Subcutaneous abdominal adipose tissue (tissue), 5 donors: Measurements from ENCODE around the gene CTBP2.
"Not testable (repeated sequence)": the region's sequence is repeated elsewhere in the genome, so short reads cannot be mapped to it uniquely, and the experiment has no call there.

Experiments used
- H3K27ac ChIP-seq: one replicate; pipeline ENCODE4 v1.7.0; 2013; ENCODE audit warnings: low read depth, mild to moderate bottlenecking, inconsistent platforms, low read length, moderate library complexity
- H3K27me3 ChIP-seq, 5 donors: one replicate each; pipeline ENCODE4 v1.7.0; 2013; ENCODE audit warnings: low read length in 5 of 5, inconsistent platforms in 1 of 5; ENCODE audit not compliant: control insufficient read depth in 5 of 5, insufficient read depth in 4 of 5
- H3K36me3 ChIP-seq, 5 donors: one replicate each; pipeline ENCODE4 v1.7.0; 2013; ENCODE audit warnings: low read length in 5 of 5; ENCODE audit not compliant: control insufficient read depth in 5 of 5, insufficient read depth in 5 of 5
- H3K4me1 ChIP-seq, 5 donors: one replicate each; pipeline ENCODE4 v1.7.0; 2013; ENCODE audit warnings: low read length in 5 of 5, mild to moderate bottlenecking in 3 of 5, moderate library complexity in 1 of 5; ENCODE audit not compliant: control insufficient read depth in 5 of 5, insufficient read depth in 5 of 5
- H3K4me3 ChIP-seq, 5 donors: one replicate each; pipeline ENCODE4 v1.7.0; 2013; ENCODE audit warnings: low read length in 5 of 5, low read depth in 1 of 5
- H3K9ac ChIP-seq, 5 donors: one replicate each; pipeline ENCODE4 v1.7.0; 2013; ENCODE audit warnings: low read length in 5 of 5, mild to moderate bottlenecking in 4 of 5, moderate library complexity in 3 of 5
- H3K9me3 ChIP-seq, 5 donors: one replicate each; pipeline ENCODE4 v1.7.0; 2013; ENCODE audit warnings: low read length in 5 of 5; ENCODE audit not compliant: control insufficient read depth in 5 of 5
- donor health status: healthy.
- donor health status: healthy.
- donor health status: healthy.
- donor health status: healthy.
- donor health status: healthy.

CTBP2 gene

GRCh38 chr10:125169279-125169678 is 8.9 kb upstream of the CTBP2 start:
- Histone ChIP-seq H3K4me1 (no peaks in the 10 kb centered on the region), H3K27ac (no peak overlapping the region)

DNA sequence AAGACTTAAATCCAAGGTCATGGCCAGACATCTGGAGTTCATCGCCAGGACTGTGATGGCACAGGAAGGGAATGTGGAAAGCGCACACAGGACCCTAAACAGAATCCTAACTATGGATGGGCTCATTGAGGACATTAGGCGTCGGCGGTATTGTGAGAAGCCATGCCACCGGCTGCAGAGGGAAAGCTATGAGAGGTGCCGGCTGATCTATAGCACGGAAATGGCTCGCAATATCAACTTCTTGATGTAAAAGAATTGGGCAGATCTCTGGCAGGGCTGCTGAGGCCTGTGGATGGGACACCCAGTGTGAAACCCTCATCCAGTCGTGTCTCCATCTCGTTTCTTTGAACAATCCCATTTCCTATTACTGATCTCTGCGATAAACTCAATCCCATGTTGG is 6.3 kb upstream of the CTBP2 start:
- Histone ChIP-seq H3K4me1 (peaks cover 0 to 9% (median 6%) of the 10 kb centered on the region in 5 donors), H3K4me3 (no peak overlapping the region), H3K36me3 (no peaks in the 10 kb centered on the region), H3K9ac (no peak overlapping the region), H3K27ac (no peak overlapping the region), H3K9me3 (no peaks in the 10 kb centered on the region), H3K27me3 (peaks cover 0 to 4% (median 3%) of the 10 kb centered on the region in 5 donors)

More at GRCh38 chr10:125169279-125169678, 8.9 kb upstream of the CTBP2 start:
- no peak overlapping the region for H3K4me3 ChIP-seq
- no peaks in the 10 kb centered on the region for H3K36me3 ChIP-seq
- H3K27me3 ChIP-seq: peaks cover 3 to 9% (median 5%) of the 10 kb centered on the region in 5 donors
- no peak overlapping the region for H3K9ac ChIP-seq
- no peaks in the 10 kb centered on the region for H3K9me3 ChIP-seq

DNA sequence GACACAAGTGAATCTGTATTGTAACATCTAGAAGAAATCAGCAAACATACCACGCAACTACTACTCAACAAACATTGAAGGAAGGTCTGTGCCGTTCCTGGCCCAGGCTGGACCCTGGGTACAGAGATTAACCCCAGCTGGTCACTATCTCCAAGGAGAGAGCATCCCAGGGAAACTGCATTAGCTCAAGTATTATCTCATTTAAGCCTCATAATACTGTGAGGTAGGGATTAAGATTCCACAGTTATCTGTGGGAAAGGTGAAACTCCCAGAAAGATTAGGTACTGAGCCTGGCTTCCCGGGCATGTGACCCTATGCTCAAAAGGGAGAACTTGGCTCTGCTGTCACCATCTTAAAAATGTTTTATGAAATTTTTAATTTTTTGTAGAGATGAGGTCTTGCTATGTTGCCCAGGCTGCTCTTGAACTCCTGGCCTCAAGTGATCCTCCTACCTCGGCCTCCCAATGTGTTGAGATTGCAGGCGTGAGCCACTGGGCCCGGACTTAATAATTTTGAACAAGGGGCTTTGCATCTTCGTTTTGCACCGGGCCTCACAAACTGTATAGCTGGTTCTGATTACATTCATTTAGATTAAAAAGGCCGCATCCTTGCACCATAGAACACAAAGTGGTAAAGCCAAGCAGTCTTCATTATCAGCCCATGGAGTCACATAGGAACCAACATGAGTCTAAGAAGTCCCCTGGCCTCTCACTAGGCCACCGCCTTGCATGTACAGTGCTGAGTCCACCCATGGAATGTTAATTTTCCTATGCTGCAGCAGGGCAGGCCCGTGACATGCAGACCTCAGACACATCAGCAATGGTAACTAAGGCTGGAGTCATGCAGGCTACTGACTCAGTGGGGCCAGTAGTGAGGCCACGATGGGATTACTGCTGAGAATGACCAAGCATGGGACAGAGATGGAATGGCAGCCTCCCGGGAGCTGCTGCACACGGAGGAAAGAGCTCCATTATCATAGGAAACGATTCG is 5.5 kb upstream of the CTBP2 start:
- Histone ChIP-seq H3K27me3 (peaks cover 0 to 4% (median 3%) of the 10 kb centered on the region in 5 donors), H3K4me1 (peaks cover 0 to 14% (median 10%) of the 10 kb centered on the region in 5 donors), H3K9ac (no peak overlapping the region), H3K4me3 (no peak overlapping the region), H3K36me3 (no peaks in the 10 kb centered on the region), H3K27ac (no peak overlapping the region), H3K9me3 (no peaks in the 10 kb centered on the region)

- Histone ChIP-seq H3K9ac (no peak overlapping the region), H3K27me3 (no peaks in the 10 kb centered on the region), H3K36me3 (no peaks in the 10 kb centered on the region), H3K27ac (no peak overlapping the region), H3K4me3 (no peak overlapping the region), H3K4me1 (peaks cover 0 to 16% (median 10%) of the 10 kb centered on the region in 5 donors), H3K9me3 (no peaks in the 10 kb centered on the region)
Observed at GRCh38 chr10:125164421-125164820, 4.1 kb upstream of the CTBP2 start.

DNA sequence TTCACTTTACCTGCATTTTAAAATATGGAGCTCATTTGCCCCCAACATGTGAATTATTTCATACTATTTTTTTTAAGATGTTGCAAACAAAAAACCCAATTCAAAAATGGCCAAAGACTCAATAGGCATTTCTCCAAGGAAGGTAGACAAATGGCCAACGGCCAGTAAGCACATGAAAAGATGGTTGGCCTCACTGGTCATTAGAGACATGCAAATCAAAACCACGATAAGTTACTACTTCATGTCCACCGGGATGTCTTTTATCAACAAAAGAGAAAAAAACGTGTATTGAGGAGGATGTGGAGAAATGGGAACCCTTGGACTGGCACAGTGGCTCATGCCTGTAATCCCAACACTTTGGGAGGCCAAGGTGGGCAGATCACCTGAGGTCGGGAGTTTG is 3.4 kb upstream of the CTBP2 start:
- Histone ChIP-seq H3K27ac (no peak overlapping the region), H3K36me3 (no peaks in the 10 kb centered on the region), H3K27me3 (no peaks in the 10 kb centered on the region), H3K4me3 (no peak overlapping the region), H3K4me1 (peaks cover 0 to 16% (median 10%) of the 10 kb centered on the region in 5 donors), H3K9ac (no peak overlapping the region), H3K9me3 (no peaks in the 10 kb centered on the region)

GRCh38 chr10:125163312-125163711 is 2.9 kb upstream of the CTBP2 start:
- H3K9me3 ChIP-seq, H3K36me3 ChIP-seq, H3K27ac ChIP-seq, H3K4me3 ChIP-seq, H3K27me3 ChIP-seq, H3K9ac ChIP-seq: not testable (repeated sequence)
- H3K4me1 ChIP-seq: peaks cover 0 to 19% (median 12%) of the 10 kb centered on the region in 5 donors

DNA sequence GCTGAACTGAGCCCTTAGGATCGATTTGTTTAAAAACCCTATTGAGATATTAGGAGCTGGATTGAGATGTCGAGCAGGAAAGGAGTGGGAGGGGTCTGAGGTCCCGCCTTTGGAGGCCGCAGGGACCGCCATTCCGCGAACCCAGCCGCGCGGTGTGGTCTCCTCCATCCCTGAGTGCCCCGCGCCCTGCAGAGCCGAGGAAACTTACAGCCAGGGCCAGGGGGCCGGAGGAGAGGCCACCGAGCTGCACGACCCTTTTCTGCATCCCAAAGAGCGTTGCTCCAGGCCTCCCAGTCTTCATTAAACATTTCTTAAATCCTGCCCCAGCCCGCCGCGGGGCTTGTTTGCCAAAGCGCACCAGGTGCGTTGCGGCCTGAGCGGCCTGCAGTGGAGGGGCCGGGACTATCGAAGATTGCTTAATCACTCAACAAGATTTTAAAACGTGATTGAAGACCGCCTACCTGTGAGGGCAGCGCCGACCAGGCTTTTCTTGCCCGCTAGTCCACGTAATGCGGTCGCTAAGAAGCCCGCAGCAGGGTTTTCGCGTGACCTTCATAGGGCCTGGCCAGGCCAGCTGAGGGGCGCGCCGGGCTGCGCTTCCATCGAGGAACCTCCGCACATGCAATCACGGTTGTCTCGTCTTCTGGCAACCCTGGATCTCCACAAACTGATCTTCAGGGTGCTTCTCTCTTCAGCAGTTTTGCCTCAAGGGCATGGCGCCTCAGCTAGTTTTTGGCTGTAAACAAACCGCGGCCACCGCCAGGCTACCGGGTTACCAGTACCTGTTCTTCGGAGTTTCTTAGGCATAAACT is 2.0 kb upstream of the CTBP2 start:
- Histone ChIP-seq H3K9ac (peak overlapping the region in 3 of 5 donors; percentile 46 to 64 (median 62)), H3K27ac (no peak overlapping the region), H3K4me1 (peaks cover 0 to 29% (median 22%) of the 10 kb centered on the region in 5 donors), H3K27me3 (no peaks in the 10 kb centered on the region), H3K4me3 (peak overlapping the region in 4 of 5 donors; percentile 67 to 76 (median 70)), H3K9me3 (no peaks in the 10 kb centered on the region), H3K36me3 (no peaks in the 10 kb centered on the region)

- Histone ChIP-seq H3K4me3 (peak overlapping the region in 4 of 5 donors; percentile 67 to 76 (median 70)), H3K9me3 (no peaks in the 10 kb centered on the region), H3K4me1 (peaks cover 0 to 34% (median 28%) of the 10 kb centered on the region in 5 donors), H3K36me3 (no peaks in the 10 kb centered on the region), H3K27ac (peak overlapping the region; percentile 67), H3K27me3 (no peaks in the 10 kb centered on the region), H3K9ac (peak overlapping the region in 3 of 5 donors; percentile 46 to 64 (median 62))
Observed at GRCh38 chr10:125161707-125162119, 1.4 kb upstream of the CTBP2 start.

DNA sequence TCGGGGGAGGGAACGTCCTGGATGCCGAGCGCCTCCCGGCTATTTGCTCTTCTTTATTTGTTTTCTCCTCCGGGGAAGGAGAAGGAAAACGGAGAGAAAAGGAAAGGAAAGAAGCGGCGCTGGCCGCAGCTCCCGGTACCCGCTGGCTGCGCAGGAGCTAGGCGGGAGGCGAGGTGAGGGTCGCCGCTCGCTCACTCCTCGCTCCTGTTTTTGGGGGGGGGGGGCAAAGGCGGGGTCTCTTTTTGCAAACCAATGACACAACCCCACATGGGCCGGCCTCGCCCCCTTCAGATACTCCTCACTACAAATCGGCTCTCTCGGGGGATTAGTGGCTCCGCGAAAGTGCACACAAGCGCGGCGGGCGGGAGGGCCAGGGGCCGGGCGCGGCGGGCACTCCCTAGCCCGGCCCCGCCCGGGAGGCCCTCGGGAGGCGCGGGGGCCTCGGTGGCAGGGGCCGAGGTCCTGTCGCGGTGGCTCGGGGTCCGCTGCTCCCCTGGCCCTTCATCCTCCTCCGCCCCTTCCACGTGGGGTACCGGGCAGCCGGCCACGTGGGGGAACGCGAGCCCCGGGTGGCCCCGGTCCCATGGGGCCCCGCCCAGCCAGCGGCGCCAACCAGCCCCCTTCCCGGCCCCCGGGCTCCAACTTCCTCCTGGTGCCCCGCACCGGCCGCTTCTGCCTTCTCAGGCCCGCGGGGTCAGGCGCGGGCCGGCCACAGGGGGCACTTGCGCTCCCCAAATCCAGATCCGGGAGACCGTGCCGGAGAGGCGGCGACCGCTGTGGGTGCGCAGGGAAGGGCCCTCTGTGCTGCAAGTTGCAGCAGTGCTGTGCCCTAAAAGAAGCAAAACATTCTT is 718 bp upstream of the CTBP2 start:
- peak overlapping the region; percentile 67 for H3K27ac ChIP-seq
- peak overlapping the region in 4 of 5 donors; percentile 46 to 69 (median 66) for H3K9ac ChIP-seq
- H3K27me3 ChIP-seq: no peaks in the 10 kb centered on the region
- H3K9me3 ChIP-seq: no peaks in the 10 kb centered on the region
- peaks cover 0 to 36% (median 31%) of the 10 kb centered on the region in 5 donors for H3K4me1 ChIP-seq
- no peaks in the 10 kb centered on the region for H3K36me3 ChIP-seq
- peak overlapping the region in 4 of 5 donors; percentile 67 to 76 (median 70) for H3K4me3 ChIP-seq
